Natural killer cell (primary cell): ENCODE data around the gene YLPM1. TPM values are rescaled to one million over a fixed set of nuclear protein-coding genes. Genes with fewer than 3 reads are reported as not detected.
A peak's percentile ranks its signal among the peaks of the same experiment; 100 is the strongest.

ENCODE experiments used
- ATAC-seq, 3 donors: fragments of 150-1000 bp in 2 of 3; fragments of 200-7000 bp in 1 of 3; cut with Tn5 transposase; 1 replicate in 1 of 3; 2 replicates in 2 of 3; pipeline ENCODE4 v1.10.0; 2021; ENCODE audit warnings: mild to moderate bottlenecking in 2 of 3, moderate library complexity in 2 of 3
- DNase-seq, 2 donors: peaks; one replicate each; pipeline versions ENCODE4 v3.0.0 to v3.0.0-alpha.2; 2013 to 2021; ENCODE audit warnings: mixed read lengths in 1 of 2
- H3K27ac ChIP-seq: one replicate; pipeline ENCODE4 v1.5.1; 2013; ENCODE audit warnings: mild to moderate bottlenecking, low read length
- H3K27me3 ChIP-seq: one replicate; pipeline ENCODE4 v1.6.1; 2013; ENCODE audit warnings: low read length; ENCODE audit not compliant: control insufficient read depth, insufficient read depth
- H3K36me3 ChIP-seq: one replicate; pipeline ENCODE4 v1.6.1; 2013; ENCODE audit warnings: low read length; ENCODE audit not compliant: control insufficient read depth, insufficient read depth
- H3K4me1 ChIP-seq: one replicate; pipeline ENCODE4 v1.6.1; 2013; ENCODE audit warnings: low read length; ENCODE audit not compliant: control insufficient read depth, insufficient read depth
- H3K4me3 ChIP-seq: one replicate; pipeline ENCODE4 v1.5.1; 2013; ENCODE audit warnings: low read length
- H3K9me3 ChIP-seq: one replicate; pipeline ENCODE4 v1.6.1; 2013; ENCODE audit warnings: low read length; ENCODE audit not compliant: control insufficient read depth, insufficient read depth
- H3K27ac Mint-ChIP-seq, 2 donors: one replicate each; pipeline ENCODE4 v1.8.0; 2022; ENCODE audit warnings: mild to moderate bottlenecking in 2 of 2, mixed read lengths in 2 of 2, moderate library complexity in 1 of 2
- H3K27me3 Mint-ChIP-seq, 2 donors: one replicate each; pipeline ENCODE4 v1.8.0; 2022; ENCODE audit warnings: low read depth in 2 of 2, mixed read lengths in 2 of 2
- H3K36me3 Mint-ChIP-seq: one replicate; pipeline ENCODE4 v1.8.0; 2022; ENCODE audit warnings: mixed read lengths
- H3K4me1 Mint-ChIP-seq, 2 donors: one replicate each; pipeline ENCODE4 v1.8.0; 2022; ENCODE audit warnings: mixed read lengths in 2 of 2
- H3K4me3 Mint-ChIP-seq: one replicate; pipeline ENCODE4 v1.8.0; 2022; ENCODE audit warnings: mild to moderate bottlenecking, moderate library complexity, mixed read lengths
- H3K9me3 Mint-ChIP-seq, 2 donors: one replicate each; pipeline ENCODE4 v1.8.0; 2022; ENCODE audit warnings: mixed read lengths in 2 of 2
- CTCF ChIP-seq: fragments of 200-600 bp; IDR thresholded peaks from one replicate; pipeline ENCODE4 v1.8.0; 2022; ENCODE audit warnings: antibody characterized with exemption
- whole genome bisulfite sequencing: methylation state at CpG from one replicate; pipeline ENCODE4 v1.1.7; 2013; ENCODE audit warnings: missing lambda C conversion rate; ENCODE audit not compliant: insufficient coverage; 5-methylcytosine and 5-hydroxymethylcytosine counted together
- intact Hi-C: fragments of 100-400 bp; cut with micrococcal nuclease; formaldehyde crosslinking; loops from one replicate; pipeline ENCODE4 v1.14.2; 2022
- total RNA-seq, 4 donors: library from RNA; stranded (reverse); fragments of 120-200 nt in 1 of 4; gene quantifications; one replicate each; pipeline versions ENCODE4 v1.2.3 to v1.2.4, GENCODE V29; 2013 to 2022

The YLPM1 gene
- total RNA-seq, 3 donors from 2014 or later (not counting 1 experiment from before 2014, with no cell fraction given), result 86.1 to 101 (median 93.3) TPM

GRCh38 chr14:74882103-74882920 lies 119.2 kb downstream of the YLPM1 start:
- Histone ChIP-seq H3K27ac (peak overlapping the region; percentile 61), H3K4me1 (peaks cover 28% of the 10 kb centered on the region), H3K4me3 (peak overlapping the region; percentile 61), H3K36me3 (peaks cover 15% of the 10 kb centered on the region), H3K27me3 (no peaks in the 10 kb centered on the region), H3K9me3 (no peaks in the 10 kb centered on the region)
- DNase-seq (peak in 1 of 2 donors; percentile 83), ATAC-seq (peak; percentile 52 to 59 (median 53))
- 1% methylated on average over 49 of the region's 49 CpGs for WGBS
- peaks cover 9% of the 10 kb centered on the region for H3K36me3 Mint-ChIP-seq
- no peaks in the 10 kb centered on the region for H3K9me3 Mint-ChIP-seq
- no peak for TF ChIP-seq CTCF
- H3K27ac Mint-ChIP-seq, result peak overlapping the region; percentile 97 to 98
- H3K4me3 Mint-ChIP-seq, result peak overlapping the region; percentile 100
- H3K27me3 Mint-ChIP-seq, result no peaks in the 10 kb centered on the region
- peaks cover 55 to 57% of the 10 kb centered on the region in 2 donors for H3K4me1 Mint-ChIP-seq
- intact Hi-C loops, result loop anchor here (2.0 kb wide), 1 partner anchor 44 kb away; no protein-coding TSS in a partner anchor

Other genes with a start within 250 kb of the YLPM1 start
- 1 to 10 TPM; 2.1 to 3.7 (median 3.0) TPM for gene LTBP2, start 151.1 kb upstream of the YLPM1 start, total RNA-seq
- gene AREL1, start 50.2 kb upstream of the YLPM1 start, total RNA-seq, result 10 to 100 TPM; 65.9 to 83.0 (median 82.3) TPM
- 10 to 100 TPM; 37.1 to 49.6 (median 40.4) TPM for gene FCF1, start 50.2 kb upstream of the YLPM1 start, total RNA-seq
- gene PROX2, start 112.8 kb downstream of the YLPM1 start, total RNA-seq, result 1 to 10 TPM; 5.1 to 7.1 (median 5.7) TPM
- 100 to 1,000 TPM; 161 to 180 (median 163) TPM for gene DLST, start 118.6 kb downstream of the YLPM1 start, total RNA-seq
- gene RPS6KL1, start 159.9 kb downstream of the YLPM1 start, total RNA-seq, result 1 to 10 TPM; 1.9 to 7.9 (median 2.9) TPM
- gene PGF, start 192.3 kb downstream of the YLPM1 start, total RNA-seq, result under 1 TPM in 2 of 3 donors, not detected in 1; 0.33 to 0.34 TPM
- gene EIF2B2, start 239.6 kb downstream of the YLPM1 start, total RNA-seq, result 10 to 100 TPM; 22.2 to 45.1 (median 31.2) TPM